WERI-Rb-1 (cell line): ENCODE results near the gene AMBRA1.

Source experiments
- DNase-seq: peaks from one replicate; pipeline ENCODE4 v3.0.0-alpha.2; 2020
- H3K27ac ChIP-seq: fragments of 250-450 bp; sonication (Bioruptor Pico); 2 replicates; pipeline ENCODE4 v1.5.1; 2020; ENCODE audit warnings: mild to moderate bottlenecking, moderate library complexity
- H3K27me3 ChIP-seq: fragments of 250-450 bp; sonication (Bioruptor Pico); 2 replicates; pipeline ENCODE4 v1.5.1; 2021; ENCODE audit warnings: mild to moderate bottlenecking, low read depth, moderate library complexity; ENCODE audit not compliant: insufficient read depth, severe bottlenecking
- H3K36me3 ChIP-seq: fragments of 250-450 bp; sonication (Bioruptor Pico); 2 replicates; pipeline ENCODE4 v1.5.1; 2020; ENCODE audit warnings: mild to moderate bottlenecking, moderate library complexity
- H3K4me3 ChIP-seq: 2 replicates; pipeline ENCODE4 v1.5.1; 2011; ENCODE audit warnings: low read depth, mild to moderate bottlenecking, control low read depth, low read length
- H3K9me3 ChIP-seq: fragments of 250-450 bp; sonication (Bioruptor Pico); 2 replicates; pipeline ENCODE4 v1.5.1; 2021; ENCODE audit warnings: mild to moderate bottlenecking, moderate library complexity; ENCODE audit not compliant: severe bottlenecking
- CTCF ChIP-seq: IDR thresholded peaks from 2 replicates; pipeline ENCODE4 v1.5.1; 2011; ENCODE audit warnings: low read depth, mild to moderate bottlenecking, control low read depth, inconsistent platforms, low read length

AMBRA1 gene

DNA sequence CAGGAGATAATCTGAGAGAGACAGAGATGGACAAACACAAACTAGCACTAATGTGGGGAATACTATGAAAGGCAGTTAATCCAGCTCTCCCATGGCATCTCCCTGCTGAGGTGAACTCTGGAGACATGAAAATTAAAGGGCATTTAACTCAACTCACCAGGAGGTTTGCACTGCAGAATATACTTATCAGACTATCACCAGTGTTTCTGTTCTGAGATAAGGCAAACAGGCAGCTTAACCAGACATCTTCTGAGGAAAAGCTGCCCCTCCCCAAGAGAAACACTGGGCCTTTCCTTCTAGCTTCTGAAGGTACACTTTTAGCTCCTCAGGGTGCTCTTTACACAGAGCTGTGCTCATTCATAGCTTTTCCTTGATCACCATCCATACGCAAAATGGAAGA, 85.5 kb downstream of the AMBRA1 start:
- Histone ChIP-seq H3K4me3 (no peak overlapping the region), H3K9me3 (no peaks in the 10 kb centered on the region), H3K36me3 (peaks cover 31% of the 10 kb centered on the region), H3K27ac (no peak overlapping the region), H3K27me3 (no peaks in the 10 kb centered on the region)
- TF ChIP-seq CTCF = no peak
- no peak for DNase-seq

GRCh38 chr11:46506483-46506791, 87.4 kb downstream of the AMBRA1 start:
- Histone ChIP-seq H3K9me3 (no peaks in the 10 kb centered on the region), H3K4me3 (no peak overlapping the region), H3K36me3 (peaks cover 38% of the 10 kb centered on the region), H3K27ac (no peak overlapping the region), H3K27me3 (no peaks in the 10 kb centered on the region)
- no peak for TF ChIP-seq CTCF
- DNase-seq = no peak

DNA sequence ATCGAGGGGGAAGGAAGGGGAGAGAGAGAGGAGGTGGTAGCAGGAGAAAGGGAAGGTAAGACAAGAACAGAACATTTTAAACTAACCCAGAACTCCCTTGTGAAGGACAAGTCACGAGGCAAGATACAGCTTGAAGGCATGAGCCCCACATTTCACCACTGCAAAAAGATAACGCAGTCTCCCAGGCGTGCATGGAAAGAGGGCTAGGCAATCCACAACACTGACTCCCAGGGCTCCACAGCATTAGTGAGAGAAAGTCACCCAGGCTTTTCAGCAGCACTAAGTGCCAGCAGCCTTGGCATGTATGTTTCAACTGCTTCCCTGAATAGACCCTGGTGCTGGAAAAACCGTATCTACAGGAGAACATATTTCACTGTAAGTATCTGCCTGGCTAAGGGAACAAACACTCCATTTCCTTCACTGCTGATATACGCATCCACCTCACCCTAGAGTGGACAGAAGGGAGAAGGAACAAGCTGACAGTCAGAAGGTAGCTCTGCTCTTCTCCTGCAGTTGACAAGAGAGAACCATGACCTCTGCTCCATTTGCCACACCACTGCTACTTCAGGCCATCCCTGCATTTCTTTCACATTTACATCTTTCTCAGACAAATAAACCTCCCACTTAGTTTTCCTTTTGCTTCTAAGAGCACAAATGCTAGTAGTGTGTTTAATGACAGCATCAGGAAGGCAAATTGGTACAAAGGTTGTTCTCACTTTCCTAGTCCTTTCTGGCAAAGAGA, 87.9 kb downstream of the AMBRA1 start:
- Histone ChIP-seq H3K36me3 (peaks cover 34% of the 10 kb centered on the region), H3K4me3 (no peak overlapping the region), H3K27ac (no peak overlapping the region), H3K9me3 (no peaks in the 10 kb centered on the region), H3K27me3 (no peaks in the 10 kb centered on the region)
- TF ChIP-seq CTCF = no peak
- no peak for DNase-seq

DNA sequence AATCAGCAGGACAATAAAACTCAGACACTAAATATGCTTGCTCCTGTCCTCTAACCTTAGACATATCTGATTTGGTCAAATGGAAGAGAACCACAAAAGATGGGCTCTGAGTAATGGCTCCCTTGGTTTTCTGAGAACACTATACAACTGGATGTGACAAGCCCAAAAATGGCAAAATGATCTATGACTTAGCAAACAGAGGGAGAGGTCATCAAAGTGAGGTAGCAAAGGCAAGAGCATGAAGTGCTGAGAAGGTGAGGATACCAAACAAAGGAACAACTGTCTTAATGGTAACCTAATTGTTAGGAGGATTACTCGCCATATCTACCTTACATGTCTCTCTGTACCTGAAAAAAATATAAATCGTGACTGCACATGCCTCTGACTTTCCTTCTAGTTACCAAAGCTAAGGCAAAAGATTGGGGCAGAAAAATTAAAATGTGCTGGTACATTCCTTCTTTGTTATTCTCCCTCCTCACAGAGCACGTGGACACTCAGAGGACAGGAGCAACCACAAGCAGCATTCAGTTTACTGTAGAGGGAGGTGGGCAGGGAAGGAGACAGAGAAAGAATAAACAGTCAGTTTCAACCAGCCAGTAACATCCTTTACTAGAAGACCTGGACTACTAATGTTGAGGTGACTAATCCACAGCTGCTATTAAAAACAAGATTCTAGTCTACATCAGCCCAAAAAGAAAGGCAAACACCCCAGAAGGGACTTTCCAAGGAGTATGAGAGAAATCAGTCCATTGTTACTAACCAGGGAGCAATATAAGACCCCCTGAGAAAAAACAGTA, 88.8 kb downstream of the AMBRA1 start:
- no peak overlapping the region for H3K4me3 ChIP-seq
- DNase-seq = no peak
- H3K27me3 ChIP-seq = no peaks in the 10 kb centered on the region
- no peak overlapping the region for H3K27ac ChIP-seq
- H3K9me3 ChIP-seq = no peaks in the 10 kb centered on the region
- no peak for TF ChIP-seq CTCF
- H3K36me3 ChIP-seq = peaks cover 34% of the 10 kb centered on the region

- Histone ChIP-seq H3K36me3 (peaks cover 20% of the 10 kb centered on the region), H3K27ac (no peak overlapping the region), H3K9me3 (no peaks in the 10 kb centered on the region), H3K4me3 (no peak overlapping the region), H3K27me3 (no peaks in the 10 kb centered on the region)
- no peak for TF ChIP-seq CTCF
- DNase-seq = peak; percentile 67
Measured at GRCh38 chr11:46499821-46500220, 94.0 kb downstream of the AMBRA1 start.

GRCh38 chr11:46498968-46499367, 94.9 kb downstream of the AMBRA1 start:
- no peaks in the 10 kb centered on the region for H3K27me3 ChIP-seq
- no peak overlapping the region for H3K4me3 ChIP-seq
- no peak for DNase-seq
- no peak for TF ChIP-seq CTCF
- H3K9me3 ChIP-seq = no peaks in the 10 kb centered on the region
- H3K36me3 ChIP-seq = peaks cover 11% of the 10 kb centered on the region
- H3K27ac ChIP-seq = peak overlapping the region; percentile 42
